Pulmonary artery endothelial cell (primary cell): ENCODE measurements around the gene ITPK1. TPM values are rescaled to one million over a fixed set of nuclear protein-coding genes. Genes with fewer than 3 reads are reported as not detected.
"Not testable (repeated sequence)": the region's sequence is repeated elsewhere in the genome, so short reads cannot be mapped to it uniquely, and the experiment has no call there.

Experiments used
- DNase-seq: peaks from one replicate; pipeline ENCODE4 v3.0.0-alpha.2; 2011; ENCODE audit warnings: low read depth, low spot score
- total RNA-seq: library from RNA; depleted of rRNA; stranded (reverse); fragments of >200 nt; gene quantifications from 2 replicates; pipeline ENCODE4 v1.2.3, GENCODE V29; 2014

Gene ITPK1
- total RNA-seq, 1 donor from 2014 or later: 28.1 TPM

- DNase-seq: no peak
These were observed 30.6 kb downstream of the ITPK1 start for GRCh38 chr14:93084866-93085857.

- DNase-seq: no peak
These were observed 31.3 kb downstream of the ITPK1 start for GRCh38 chr14:93084402-93084801.

- no peak for DNase-seq
These were observed 31.8 kb downstream of the ITPK1 start for GRCh38 chr14:93083917-93084316.

- DNase-seq: no peak
These were observed 33.1 kb downstream of the ITPK1 start for GRCh38 chr14:93082576-93083001.

GRCh38 chr14:93081876-93082570 is 33.7 kb downstream of the ITPK1 start:
- no peak for DNase-seq

GRCh38 chr14:93079865-93080403 is 35.8 kb downstream of the ITPK1 start:
- DNase-seq: no peak

- no peak for DNase-seq
These were observed 36.4 kb downstream of the ITPK1 start for GRCh38 chr14:93079321-93079720.

GRCh38 chr14:93078870-93079269 is 36.9 kb downstream of the ITPK1 start:
- no peak for DNase-seq

GRCh38 chr14:93076755-93077154 is 39.0 kb downstream of the ITPK1 start:
- no peak for DNase-seq

GRCh38 chr14:93075891-93076290 is 39.8 kb downstream of the ITPK1 start:
- no peak for DNase-seq

- DNase-seq: no peak
These were observed 41.6 kb downstream of the ITPK1 start for GRCh38 chr14:93073910-93074769.

GRCh38 chr14:93073358-93073707 is 42.4 kb downstream of the ITPK1 start:
- no peak for DNase-seq

- DNase-seq: no peak
These were observed 42.9 kb downstream of the ITPK1 start for GRCh38 chr14:93072659-93073357.

GRCh38 chr14:93068711-93069110 is 47.0 kb downstream of the ITPK1 start:
- no peak for DNase-seq

GRCh38 chr14:93067088-93067487 is 48.6 kb downstream of the ITPK1 start:
- no peak for DNase-seq

GRCh38 chr14:93065272-93065730 is 50.4 kb downstream of the ITPK1 start:
- no peak for DNase-seq

- no peak for DNase-seq
These were observed 51.1 kb downstream of the ITPK1 start for GRCh38 chr14:93064411-93065271.

GRCh38 chr14:93063393-93063792 is 52.3 kb downstream of the ITPK1 start:
- no peak for DNase-seq

GRCh38 chr14:93062890-93063289 is 52.8 kb downstream of the ITPK1 start:
- no peak for DNase-seq

- not testable (repeated sequence) for DNase-seq
These were observed 53.7 kb downstream of the ITPK1 start for GRCh38 chr14:93062013-93062412.
